AG09319 (cell line): Measurements from ENCODE around the gene PIK3C2G.

Experiments used
- DNase-seq: peaks from one replicate; pipeline ENCODE4 v3.0.0-alpha.2; 2010; ENCODE audit warnings: low read depth; ENCODE audit errors: extremely low read depth
- CTCF ChIP-seq: IDR thresholded peaks from 2 replicates; pipeline ENCODE4 v1.5.1; 2011; ENCODE audit warnings: low read depth, mild to moderate bottlenecking, inconsistent platforms, low read length, moderate library complexity

The PIK3C2G gene

GRCh38 chr12:18476861-18477260, 215.5 kb downstream of the PIK3C2G start:
- TF ChIP-seq CTCF = no peak
- no peak for DNase-seq

DNA sequence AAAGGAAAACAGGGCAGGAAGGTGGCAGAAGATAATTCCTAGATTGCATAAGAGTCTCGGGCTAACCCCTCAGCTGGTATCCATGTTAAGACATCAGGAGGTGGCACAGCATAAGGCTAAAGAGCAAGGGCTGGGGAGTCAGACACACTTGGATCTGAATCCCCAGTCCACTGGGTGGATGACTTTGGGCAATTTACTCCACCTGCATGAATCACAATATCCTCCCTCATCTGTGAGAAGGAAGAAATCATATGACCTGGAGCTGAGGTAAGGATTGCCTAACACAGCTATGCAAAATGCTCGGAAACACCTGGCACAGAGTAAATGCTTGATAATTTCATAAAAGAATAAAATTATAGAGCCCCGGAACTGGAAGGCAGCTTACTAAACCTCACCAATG, 217.9 kb downstream of the PIK3C2G start:
- DNase-seq = no peak
- TF ChIP-seq CTCF = no peak

DNA sequence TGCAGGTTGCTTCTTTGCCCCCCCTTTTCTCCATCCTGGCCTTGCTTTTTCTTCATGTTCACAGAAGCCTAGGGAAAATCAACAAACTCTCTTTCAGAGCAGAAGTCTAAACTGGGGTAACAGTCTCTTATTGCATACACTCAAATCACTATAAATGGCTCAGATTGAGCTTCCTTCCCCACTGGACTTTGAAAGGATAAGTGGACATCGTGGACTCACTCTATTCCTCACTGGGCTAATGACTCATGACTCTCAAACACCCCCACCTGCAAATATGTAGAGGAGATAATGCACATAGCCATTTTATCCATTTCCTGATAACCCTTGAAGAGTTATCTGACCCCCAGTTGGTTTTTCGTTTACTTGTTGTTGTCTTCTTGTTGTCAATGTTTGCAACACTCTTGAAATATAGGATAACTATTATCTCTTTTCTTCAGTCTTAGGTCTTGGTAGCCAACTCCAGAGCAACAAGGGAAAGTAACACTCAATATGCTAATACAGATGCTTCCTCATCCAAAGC, 221.3 kb downstream of the PIK3C2G start:
- TF ChIP-seq CTCF = no peak
- DNase-seq = no peak

GRCh38 chr12:18483698-18484325, 222.5 kb downstream of the PIK3C2G start:
- TF ChIP-seq CTCF = no peak
- DNase-seq = no peak

DNA sequence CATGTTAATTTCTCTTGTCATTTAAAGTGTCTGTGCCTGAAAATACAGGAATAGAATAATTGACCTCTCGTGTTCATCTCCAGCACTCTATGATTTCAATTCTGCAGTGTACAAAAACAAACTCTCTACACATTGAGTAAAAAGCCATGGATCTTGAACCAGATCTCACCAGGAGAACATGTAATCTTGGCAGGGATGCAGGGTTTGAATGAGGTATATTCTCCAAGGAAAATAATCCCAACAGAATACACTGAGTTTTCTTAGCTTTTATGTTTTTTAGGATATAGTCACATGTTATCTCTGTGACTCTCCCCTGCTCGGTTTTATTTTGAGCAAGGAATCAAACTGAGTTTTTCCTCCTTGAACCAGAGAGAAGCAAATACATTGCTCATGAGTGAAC, 224.7 kb downstream of the PIK3C2G start:
- no peak for TF ChIP-seq CTCF
- DNase-seq = no peak

GRCh38 chr12:18487509-18487908, 226.2 kb downstream of the PIK3C2G start:
- TF ChIP-seq CTCF = no peak
- no peak for DNase-seq

DNA sequence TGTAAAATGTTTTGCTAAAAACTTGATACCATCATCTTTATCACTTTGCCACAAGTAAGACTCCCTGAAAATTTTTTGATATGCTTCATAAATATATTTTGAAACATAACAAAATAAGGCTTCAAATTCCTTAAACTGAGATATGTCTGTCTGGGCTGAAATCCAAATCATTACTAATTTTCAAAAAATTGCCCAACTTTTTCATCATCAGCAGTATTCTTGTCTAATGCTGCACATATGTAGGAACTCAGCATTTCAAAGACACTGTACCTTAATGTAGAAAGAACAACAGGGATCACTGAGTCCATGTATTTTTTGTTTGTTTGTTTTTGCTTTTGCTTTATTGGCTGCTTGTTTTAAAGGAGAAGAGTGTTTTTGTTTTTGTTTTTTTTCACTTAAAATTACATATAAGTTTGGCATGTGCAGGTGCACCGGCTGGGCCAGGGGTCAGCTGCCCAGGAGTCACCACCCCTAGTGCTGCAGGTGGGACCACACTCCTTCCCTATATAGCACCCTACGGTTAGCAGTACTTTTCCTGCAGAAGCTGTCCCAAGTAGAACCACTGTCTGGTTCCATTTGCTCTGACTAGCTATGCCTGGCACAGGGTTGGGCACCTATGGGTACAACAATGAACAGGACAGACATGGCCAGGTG, 231.2 kb downstream of the PIK3C2G start:
- no peak for TF ChIP-seq CTCF
- DNase-seq = peak; percentile 4
